Panc1 (cell line): ENCODE data around the gene SETD2. TPM values are rescaled to one million over a fixed set of nuclear protein-coding genes. Genes with fewer than 3 reads are reported as not detected.

Experiments used
- ATAC-seq: fragments of 200-7000 bp; cut with Tn5 transposase; 2 replicates; pipeline ENCODE4 v1.9.1; 2020; ENCODE audit warnings: mild to moderate bottlenecking, moderate library complexity
- BruUV-seq: library from RNA; stranded (reverse); fragments of 400-500 nt; replicated peaks from 2 replicates; lab custom pipeline; 2021; lab: Mats Ljungman, UMichigan
- CTCF ChIA-PET: fragments of 300-600 bp; sonication (Branson Sonifier 250); formaldehyde crosslinking; loops from one replicate; lab custom pipeline; 2022; ENCODE audit warnings: antibody characterized with exemption; lab: Charles Lee
- POLR2A ChIA-PET: fragments of 300-600 bp; sonication (Branson Sonifier 250); formaldehyde crosslinking; loops from one replicate; lab custom pipeline; 2022; ENCODE audit warnings: antibody characterized with exemption; lab: Charles Lee
- DNase-seq: peaks from one replicate; pipeline ENCODE4 v3.0.0-alpha.2; 2010; ENCODE audit warnings: low read depth, low spot score
- H3K27ac ChIP-seq: 2 replicates; pipeline ENCODE4 v1.5.1; 2011; ENCODE audit warnings: mild to moderate bottlenecking, low read length, inconsistent platforms
- H3K27me3 ChIP-seq: fragments of 200-500 bp; sonication (Bioruptor generic); 2 replicates; pipeline ENCODE4 v1.6.0; 2014; ENCODE audit warnings: low read length, inconsistent platforms; ENCODE audit not compliant: control insufficient read depth, insufficient read depth
- H3K36me3 ChIP-seq: fragments of 200-500 bp; sonication (Bioruptor generic); 2 replicates; pipeline ENCODE4 v1.5.1; 2014; ENCODE audit warnings: inconsistent platforms, mild to moderate bottlenecking, low read length, moderate library complexity; ENCODE audit not compliant: control insufficient read depth, insufficient read depth
- H3K4me1 ChIP-seq: 2 replicates; pipeline ENCODE4 v1.5.1; 2011; ENCODE audit warnings: inconsistent platforms, mild to moderate bottlenecking, low read length, moderate library complexity; ENCODE audit not compliant: control insufficient read depth, insufficient read depth
- H3K4me3 ChIP-seq, 2 experiments: 2 replicates each; pipeline ENCODE4 v1.5.1; 2011 to 2012; ENCODE audit warnings: low read depth in 2 of 2, low read length in 2 of 2, mild to moderate bottlenecking in 2 of 2, inconsistent platforms in 1 of 2, moderate library complexity in 1 of 2
- H3K9me3 ChIP-seq: fragments of 200-500 bp; sonication (Bioruptor generic); 2 replicates; pipeline ENCODE4 v1.5.1; 2014; ENCODE audit warnings: low read depth, mild to moderate bottlenecking, inconsistent platforms, low read length, moderate library complexity; ENCODE audit not compliant: control insufficient read depth, insufficient read depth
- CTCF ChIP-seq: fragments of 450-650 bp; IDR thresholded peaks from 2 replicates; pipeline ENCODE4 v1.5.1; 2017; ENCODE audit warnings: mild to moderate bottlenecking
- POLR2AphosphoS5 ChIP-seq: IDR thresholded peaks from 2 replicates; pipeline ENCODE4 v1.6.1; 2012; ENCODE audit warnings: mild to moderate bottlenecking, low read depth, low read length, moderate library complexity
- SIN3A ChIP-seq: IDR thresholded peaks from 2 replicates; pipeline ENCODE4 v1.6.1; 2012; ENCODE audit warnings: low read depth, mild to moderate bottlenecking, low read length, moderate library complexity, borderline replicate concordance; ENCODE audit not compliant: insufficient read depth
- TCF7L2 ChIP-seq: IDR thresholded peaks from 2 replicates; pipeline ENCODE4 v1.6.1; 2011; ENCODE audit warnings: mild to moderate bottlenecking, low read depth, low read length, inconsistent platforms
- in situ Hi-C: cut with HindIII; loops from 2 replicates; pipeline ENCODE4 v1.10.0; 2016; ENCODE audit warnings: low sequenced_read_pairs, low pct_unique_long_range_greater_than_20kb
- intact Hi-C: fragments of 100-400 bp; cut with micrococcal nuclease; formaldehyde crosslinking; loops from one replicate; pipeline ENCODE4 v1.10.0; 2022; ENCODE audit not compliant: unreplicated experiment
- total RNA-seq: library from RNA; stranded (reverse); gene quantifications from one replicate; pipeline ENCODE4 v1.2.1, GENCODE V29; 2021; ENCODE audit not compliant: unreplicated experiment
- TF ChIP-seq, protein P1 (sequence below), 2 experiments: IDR thresholded peaks; 2 replicates each; pipeline ENCODE4 v1.6.1; 2011 to 2012; ENCODE audit warnings: low read depth in 2 of 2, control low read depth in 1 of 2, low read length in 1 of 2, mild to moderate bottlenecking in 1 of 2, moderate library complexity in 1 of 2; ENCODE audit not compliant: insufficient read depth in 1 of 2

SETD2 gene
- total RNA-seq, 1 experiment from 2014 or later = 32.6 TPM

DNA sequence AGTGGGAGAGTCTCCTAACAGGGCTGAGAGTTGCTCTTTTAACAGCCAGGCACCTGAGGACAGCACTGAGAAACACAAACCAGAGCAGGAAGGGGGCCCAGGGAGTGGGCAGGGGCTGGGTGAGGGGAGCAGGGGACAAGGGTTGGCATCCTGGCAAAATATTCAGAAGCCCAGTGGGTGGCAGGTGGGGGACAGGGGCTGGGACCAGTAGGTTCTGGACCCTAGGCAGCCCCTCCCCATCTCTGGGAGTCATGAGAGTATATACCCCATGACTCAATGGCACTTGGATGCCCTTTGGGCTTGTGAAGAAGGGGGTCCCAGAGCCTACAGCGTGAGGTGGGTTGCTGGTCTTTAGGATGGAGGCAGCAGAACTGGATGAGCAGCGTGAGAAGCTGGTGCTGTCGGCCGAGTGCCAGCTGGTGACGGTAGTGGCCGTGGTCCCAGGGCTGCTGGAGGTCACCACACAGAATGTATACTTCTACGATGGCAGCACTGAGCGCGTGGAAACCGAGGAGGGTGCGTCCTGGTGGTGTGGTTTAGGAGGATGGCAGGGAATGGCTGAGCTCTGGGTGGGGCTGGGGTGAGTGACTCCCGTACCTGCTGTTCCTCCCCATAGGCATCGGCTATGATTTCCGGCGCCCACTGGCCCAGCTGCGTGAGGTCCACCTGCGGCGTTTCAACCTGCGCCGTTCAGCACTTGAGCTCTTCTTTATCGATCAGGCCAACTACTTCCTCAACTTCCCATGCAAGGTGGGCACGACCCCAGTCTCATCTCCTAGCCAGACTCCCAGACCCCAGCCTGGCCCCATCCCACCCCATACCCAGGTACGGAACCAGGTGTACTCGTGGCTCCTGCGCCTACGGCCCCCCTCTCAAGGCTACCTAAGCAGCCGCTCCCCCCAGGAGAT, 160.2 kb downstream of the SETD2 start:
- no peak overlapping the region for H3K4me3 ChIP-seq
- H3K27me3 ChIP-seq = no peaks in the 10 kb centered on the region
- H3K4me1 ChIP-seq = no peaks in the 10 kb centered on the region
- TF ChIP-seq SIN3A (no peak), POLR2AphosphoS5 (no peak), CTCF (no peak), TCF7L2 (no peak)
- TF ChIP-seq, protein P1, sequence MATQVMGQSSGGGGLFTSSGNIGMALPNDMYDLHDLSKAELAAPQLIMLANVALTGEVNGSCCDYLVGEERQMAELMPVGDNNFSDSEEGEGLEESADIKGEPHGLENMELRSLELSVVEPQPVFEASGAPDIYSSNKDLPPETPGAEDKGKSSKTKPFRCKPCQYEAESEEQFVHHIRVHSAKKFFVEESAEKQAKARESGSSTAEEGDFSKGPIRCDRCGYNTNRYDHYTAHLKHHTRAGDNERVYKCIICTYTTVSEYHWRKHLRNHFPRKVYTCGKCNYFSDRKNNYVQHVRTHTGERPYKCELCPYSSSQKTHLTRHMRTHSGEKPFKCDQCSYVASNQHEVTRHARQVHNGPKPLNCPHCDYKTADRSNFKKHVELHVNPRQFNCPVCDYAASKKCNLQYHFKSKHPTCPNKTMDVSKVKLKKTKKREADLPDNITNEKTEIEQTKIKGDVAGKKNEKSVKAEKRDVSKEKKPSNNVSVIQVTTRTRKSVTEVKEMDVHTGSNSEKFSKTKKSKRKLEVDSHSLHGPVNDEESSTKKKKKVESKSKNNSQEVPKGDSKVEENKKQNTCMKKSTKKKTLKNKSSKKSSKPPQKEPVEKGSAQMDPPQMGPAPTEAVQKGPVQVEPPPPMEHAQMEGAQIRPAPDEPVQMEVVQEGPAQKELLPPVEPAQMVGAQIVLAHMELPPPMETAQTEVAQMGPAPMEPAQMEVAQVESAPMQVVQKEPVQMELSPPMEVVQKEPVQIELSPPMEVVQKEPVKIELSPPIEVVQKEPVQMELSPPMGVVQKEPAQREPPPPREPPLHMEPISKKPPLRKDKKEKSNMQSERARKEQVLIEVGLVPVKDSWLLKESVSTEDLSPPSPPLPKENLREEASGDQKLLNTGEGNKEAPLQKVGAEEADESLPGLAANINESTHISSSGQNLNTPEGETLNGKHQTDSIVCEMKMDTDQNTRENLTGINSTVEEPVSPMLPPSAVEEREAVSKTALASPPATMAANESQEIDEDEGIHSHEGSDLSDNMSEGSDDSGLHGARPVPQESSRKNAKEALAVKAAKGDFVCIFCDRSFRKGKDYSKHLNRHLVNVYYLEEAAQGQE (IDR thresholded peaks at IDR 0.05; ENCODE audit: insufficient read depth in 1 of 2, low read depth in 2 of 2, low read length in 1 of 2) = no peak
- H3K9me3 ChIP-seq = no peaks in the 10 kb centered on the region
- BruUV-seq = no TSS peak
- ChIA-PET POLR2A (no interaction called here), CTCF (no interaction called here)
- no peak for ATAC-seq
- intact Hi-C loops (no loop called here), in situ Hi-C loops (no loop called here)
- no peak overlapping the region for H3K27ac ChIP-seq
- 0 out of 2 replicates have a peak, but pooled peaks cover 2% of the 10 kb centered on the region for H3K36me3 ChIP-seq
- no peak for DNase-seq

- BruUV-seq = no TSS peak
- Histone ChIP-seq H3K9me3 (no peaks in the 10 kb centered on the region), H3K4me1 (no peaks in the 10 kb centered on the region), H3K27ac (no peak overlapping the region), H3K27me3 (no peaks in the 10 kb centered on the region), H3K36me3 (0 out of 2 replicates have a peak, but pooled peaks cover 2% of the 10 kb centered on the region), H3K4me3 (no peak overlapping the region)
- CTCF ChIA-PET = no interaction called here
- intact Hi-C loops (no loop called here), in situ Hi-C loops (no loop called here)
- TF ChIP-seq TCF7L2 (no peak), CTCF (no peak), SIN3A (no peak), POLR2AphosphoS5 (no peak)
- TF ChIP-seq, protein P1 (IDR thresholded peaks at IDR 0.05; ENCODE audit: insufficient read depth in 1 of 2, low read depth in 2 of 2, low read length in 1 of 2) = no peak
- POLR2A ChIA-PET = no interaction called here
- ATAC-seq (no peak), DNase-seq (no peak)
Observed at GRCh38 chr3:47003056-47003410, 160.9 kb downstream of the SETD2 start.
